H9 (cell line): ENCODE data around the gene CRACDL. TPM values are rescaled to one million over a fixed set of nuclear protein-coding genes. Genes with fewer than 3 reads are reported as not detected.

ENCODE experiments used
- DNase-seq: peaks from one replicate; pipeline ENCODE4 v3.0.0-alpha.2; 2017
- H2AFZ ChIP-seq: one replicate; pipeline ENCODE4 v1.6.1; 2013; ENCODE audit warnings: mild to moderate bottlenecking, low read length, control low read depth, moderate library complexity
- H2AK5ac ChIP-seq: 2 replicates; pipeline ENCODE4 v1.6.1; 2013; ENCODE audit warnings: low read length, control low read depth, mixed read lengths; ENCODE audit not compliant: insufficient read length
- H2BK120ac ChIP-seq: one replicate; pipeline ENCODE4 v1.6.1; 2013; ENCODE audit warnings: low read depth, mild to moderate bottlenecking, low read length, control low read depth, inconsistent platforms; ENCODE audit not compliant: poor library complexity, severe bottlenecking
- H2BK12ac ChIP-seq: 2 replicates; pipeline ENCODE4 v1.6.1; 2013; ENCODE audit warnings: low read length, control low read depth, mixed read lengths, low read depth; ENCODE audit not compliant: insufficient read length
- H2BK15ac ChIP-seq: 2 replicates; pipeline ENCODE4 v1.6.1; 2013; ENCODE audit warnings: low read depth, low read length, control low read depth
- H2BK20ac ChIP-seq: one replicate; pipeline ENCODE4 v1.6.1; 2013; ENCODE audit warnings: low read depth, mild to moderate bottlenecking, low read length, control low read depth, inconsistent platforms; ENCODE audit not compliant: poor library complexity, severe bottlenecking
- H2BK5ac ChIP-seq: 2 replicates; pipeline ENCODE4 v1.6.1; 2013; ENCODE audit warnings: low read length, control low read depth, mixed read lengths; ENCODE audit not compliant: insufficient read length
- H3K14ac ChIP-seq: 2 replicates; pipeline ENCODE4 v1.6.1; 2013; ENCODE audit warnings: low read length, control low read depth; ENCODE audit not compliant: insufficient read depth
- H3K18ac ChIP-seq: 2 replicates; pipeline ENCODE4 v1.6.1; 2013; ENCODE audit warnings: low read depth, mild to moderate bottlenecking, mixed read lengths, low read length, control low read depth; ENCODE audit not compliant: insufficient read length
- H3K23ac ChIP-seq: 2 replicates; pipeline ENCODE4 v1.6.1; 2013; ENCODE audit warnings: low read length, control low read depth, mixed read lengths, low read depth; ENCODE audit not compliant: insufficient read length
- H3K23me2 ChIP-seq: 2 replicates; pipeline ENCODE4 v1.6.1; 2013; ENCODE audit warnings: low read depth, mild to moderate bottlenecking, mixed read lengths, low read length, control low read depth; ENCODE audit not compliant: insufficient read length, poor library complexity, severe bottlenecking
- H3K27ac ChIP-seq: 2 replicates; pipeline ENCODE4 v1.5.1; 2013; ENCODE audit warnings: low read length, control low read depth, mixed read lengths, low read depth; ENCODE audit not compliant: insufficient read length
- H3K27me3 ChIP-seq: 2 replicates; pipeline ENCODE4 v1.6.1; 2013; ENCODE audit warnings: low read length, control low read depth, inconsistent platforms; ENCODE audit not compliant: insufficient read depth
- H3K4ac ChIP-seq: 2 replicates; pipeline ENCODE4 v1.6.1; 2013; ENCODE audit warnings: low read depth, mild to moderate bottlenecking, control low read depth, inconsistent platforms, low read length, moderate library complexity
- H3K4me1 ChIP-seq: 2 replicates; pipeline ENCODE4 v1.6.1; 2013; ENCODE audit warnings: low read length, control low read depth, inconsistent platforms; ENCODE audit not compliant: insufficient read depth
- H3K4me2 ChIP-seq: 2 replicates; pipeline ENCODE4 v1.6.1; 2013; ENCODE audit warnings: low read length, control low read depth, mixed read lengths; ENCODE audit not compliant: insufficient read length, insufficient read depth
- H3K56ac ChIP-seq: 2 replicates; pipeline ENCODE4 v1.6.1; 2013; ENCODE audit warnings: low read depth, mild to moderate bottlenecking, mixed read lengths, low read length, control low read depth; ENCODE audit not compliant: insufficient read length
- H3K79me1 ChIP-seq: 2 replicates; pipeline ENCODE4 v1.6.1; 2013; ENCODE audit warnings: low read depth, mild to moderate bottlenecking, moderate library complexity, low read length, control low read depth, inconsistent platforms; ENCODE audit not compliant: insufficient read depth, poor library complexity, severe bottlenecking
- H3K79me2 ChIP-seq: 2 replicates; pipeline ENCODE4 v1.6.1; 2013; ENCODE audit warnings: low read length, control low read depth, inconsistent platforms; ENCODE audit not compliant: insufficient read depth
- H3K9ac ChIP-seq: 2 replicates; pipeline ENCODE4 v1.6.1; 2013; ENCODE audit warnings: low read length, control low read depth, mixed read lengths; ENCODE audit not compliant: insufficient read length; ENCODE audit errors: extremely low read depth
- H3K9me3 ChIP-seq: one replicate; pipeline ENCODE4 v1.6.1; 2013; ENCODE audit warnings: low read depth, low read length, inconsistent platforms; ENCODE audit not compliant: control insufficient read depth
- H3T11ph ChIP-seq: one replicate; pipeline ENCODE4 v1.6.1; 2013; ENCODE audit warnings: mild to moderate bottlenecking, low read length, control low read depth, inconsistent platforms
- H4K20me1 ChIP-seq: one replicate; pipeline ENCODE4 v1.6.1; 2013; ENCODE audit not compliant: control insufficient read depth, insufficient read length, insufficient read depth
- H4K5ac ChIP-seq: 2 replicates; pipeline ENCODE4 v1.6.1; 2013; ENCODE audit warnings: low read depth, mild to moderate bottlenecking, mixed read lengths, low read length, control low read depth; ENCODE audit not compliant: insufficient read length
- H4K8ac ChIP-seq: replicated peaks from 2 replicates; pipeline ENCODE4 v1.6.1; 2013; ENCODE audit warnings: low read length, control low read depth, mixed read lengths, low read depth; ENCODE audit not compliant: insufficient read length
- H4K91ac ChIP-seq: 2 replicates; pipeline ENCODE4 v1.6.1; 2013; ENCODE audit warnings: low read depth, mild to moderate bottlenecking, moderate library complexity, mixed read lengths, low read length, control low read depth; ENCODE audit not compliant: insufficient read length
- H3K27ac Mint-ChIP-seq, 3 experiments: 2 replicates in 2 of 3; 3 replicates in 1 of 3; pipeline ENCODE4 v1.8.0; 2020 to 2021; ENCODE audit warnings: mixed read lengths in 3 of 3, mild to moderate bottlenecking in 1 of 3, moderate library complexity in 1 of 3
- H3K27me3 Mint-ChIP-seq: 2 replicates; pipeline ENCODE4 v1.8.0; 2021; ENCODE audit warnings: low read depth, mild to moderate bottlenecking, moderate library complexity, mixed read lengths
- H3K36me3 Mint-ChIP-seq, 3 experiments: 2 replicates in 2 of 3; 3 replicates in 1 of 3; pipeline ENCODE4 v1.8.0; 2020 to 2021; ENCODE audit warnings: low read depth in 3 of 3, mixed read lengths in 3 of 3; ENCODE audit not compliant: insufficient read depth in 1 of 3
- H3K4me1 Mint-ChIP-seq, 2 experiments: 2 replicates each; pipeline ENCODE4 v1.8.0; 2020; ENCODE audit warnings: mixed read lengths in 2 of 2
- H3K4me3 Mint-ChIP-seq, 2 experiments: 2 replicates in 1 of 2; 3 replicates in 1 of 2; pipeline ENCODE4 v1.8.0; 2020 to 2021; ENCODE audit warnings: mild to moderate bottlenecking in 2 of 2, mixed read lengths in 2 of 2, moderate library complexity in 1 of 2
- H3K9me3 Mint-ChIP-seq, 2 experiments: 2 replicates in 1 of 2; 3 replicates in 1 of 2; pipeline ENCODE4 v1.8.0; 2020; ENCODE audit warnings: mild to moderate bottlenecking in 2 of 2, mixed read lengths in 2 of 2, moderate library complexity in 1 of 2
- CTCF ChIP-seq: fragments of 200-600 bp; sonication (generic); conservative IDR thresholded peaks from 3 replicates; pipeline ENCODE4 v1.8.0; 2021; ENCODE audit warnings: antibody characterized with exemption, mild to moderate bottlenecking
- WGBS: extraction: QIAGEN DNeasy Blood & Tissue Kit; methylation state at CpG from one replicate; pipeline ENCODE4 v1.1.7; 2013; ENCODE audit warnings: missing lambda C conversion rate, low lambda C conversion rate, mixed read lengths; ENCODE audit not compliant: insufficient read length; ENCODE audit errors: extremely low coverage; 5-methylcytosine and 5-hydroxymethylcytosine counted together
- total RNA-seq: library from RNA; stranded (reverse); gene quantifications from 2 replicates; pipeline ENCODE4 v1.2.1, GENCODE V29; 2021

The CRACDL gene
- total RNA-seq, 1 experiment from 2014 or later: 0.48 TPM

DNA sequence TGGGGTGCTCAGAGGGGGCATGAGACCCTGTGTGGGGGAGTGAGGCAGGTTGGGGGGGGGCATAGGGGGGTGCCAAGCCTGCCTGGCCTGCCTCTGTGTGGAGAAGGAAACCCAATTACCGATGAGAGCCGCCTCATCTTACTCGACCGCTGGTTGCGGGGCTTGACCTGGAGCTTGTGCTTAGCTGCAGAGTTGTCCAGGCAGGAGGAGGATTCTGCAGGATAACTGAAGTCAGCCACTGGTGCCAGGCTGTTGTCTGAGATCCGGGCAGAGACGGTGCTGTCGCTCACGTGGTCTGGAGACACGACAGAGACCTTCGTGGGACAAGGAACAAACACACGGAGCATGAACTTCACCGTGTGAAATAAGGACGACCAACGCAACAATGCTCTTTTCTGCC, 109.2 kb downstream of the CRACDL start:
- H2BK20ac ChIP-seq: no peak overlapping the region
- no peak overlapping the region for H3T11ph ChIP-seq
- no peak overlapping the region for H3K14ac ChIP-seq
- H3K9me3 Mint-ChIP-seq: no peaks in the 10 kb centered on the region; a peak in 1 of 5 replicates
- peaks cover 0 to 2% of the 10 kb centered on the region in 2 experiments; a peak in 1 of 4 replicates for H3K4me1 Mint-ChIP-seq
- H3K36me3 Mint-ChIP-seq: no peaks in the 10 kb centered on the region
- no peak overlapping the region for H2BK12ac ChIP-seq
- no peak overlapping the region for H3K56ac ChIP-seq
- no peak overlapping the region for H3K18ac ChIP-seq
- H2BK5ac ChIP-seq: no peak overlapping the region
- WGBS: no CpG with 5 or more reads among the region's 15 CpGs
- H3K79me2 ChIP-seq: no peaks in the 10 kb centered on the region
- no peak overlapping the region for H2AK5ac ChIP-seq
- peaks cover 3% of the 10 kb centered on the region for H3K23me2 ChIP-seq
- H3K27ac ChIP-seq: no peak overlapping the region
- H3K4me1 ChIP-seq: no peaks in the 10 kb centered on the region
- H3K27ac Mint-ChIP-seq: no peak overlapping the region
- H2BK15ac ChIP-seq: no peak overlapping the region
- no peak overlapping the region for H4K8ac ChIP-seq
- H2AFZ ChIP-seq: no peak overlapping the region
- H4K91ac ChIP-seq: no peak overlapping the region
- TF ChIP-seq CTCF: no peak
- no peak overlapping the region for H3K4ac ChIP-seq
- no peak overlapping the region for H2BK120ac ChIP-seq
- no peaks in the 10 kb centered on the region for H3K9me3 ChIP-seq
- no peak overlapping the region for H3K4me3 Mint-ChIP-seq
- peaks cover 8% of the 10 kb centered on the region for H3K27me3 ChIP-seq
- H3K79me1 ChIP-seq: no peaks in the 10 kb centered on the region
- H3K9ac ChIP-seq: no peak overlapping the region
- no peaks in the 10 kb centered on the region for H4K20me1 ChIP-seq
- no peak overlapping the region for H3K23ac ChIP-seq
- DNase-seq: no peak
- H3K4me2 ChIP-seq: no peak overlapping the region
- H4K5ac ChIP-seq: no peak overlapping the region
- H3K27me3 Mint-ChIP-seq: peaks cover 45% of the 10 kb centered on the region
